ENCODE results near the gene RRP15. TPM values are rescaled to one million over a fixed set of nuclear protein-coding genes. Genes with fewer than 3 reads are reported as not detected.

The RRP15 gene
- total and polyA plus RNA-seq, 2 experiments from 2014 or later, result 19.8 to 86.5 TPM

GRCh38 chr1:218247339-218247738 lies 37.8 kb upstream of the RRP15 start:
- H4K20me1 ChIP-seq (replicated peaks; ENCODE audit: insufficient read depth), result no peaks in the 10 kb centered on the region

More at GRCh38 chr1:218247339-218247738, 37.8 kb upstream of the RRP15 start:
- Mint-ChIP-seq H3K27me3 (ENCODE audit: insufficient read depth, low read depth, poor library complexity) (no peaks in the 10 kb centered on the region), H3K36me3 (ENCODE audit: low read depth) (no peaks in the 10 kb centered on the region), H3K4me3 (no peak overlapping the region), H3K9me3 (no peaks in the 10 kb centered on the region), H3K27ac (no peak overlapping the region), H3K4me1 (peaks cover 3% of the 10 kb centered on the region; the same call in 1 of the 3 replicates)
- ATAC-seq (no peak), DNase-seq (ENCODE audit: low spot score) (no peak)
- TF ChIP-seq POLR2AphosphoS5 (IDR thresholded peaks at IDR 0.05; ENCODE audit: low read depth) (no peak), EZH2 (IDR thresholded peaks at IDR 0.05; ENCODE audit: low read depth, unreplicated experiment) (no peak), EZH2phosphoT487 (IDR thresholded peaks at IDR 0.05; ENCODE audit: unreplicated experiment) (no peak), ZNF331 (CRISPR knock-in tag; IDR thresholded peaks at IDR 0.05; ENCODE audit: low read depth) (no peak), CREB1 (CRISPR knock-in tag; IDR thresholded peaks at IDR 0.05; ENCODE audit: low read depth) (no peak), REST (IDR thresholded peaks at IDR 0.05; ENCODE audit: unreplicated experiment) (no peak), NANOG (IDR thresholded peaks at IDR 0.05; ENCODE audit: borderline replicate concordance) (no peak), STAT1 (IDR thresholded peaks at IDR 0.05; ENCODE audit: unreplicated experiment) (no peak), CTCF (conservative IDR thresholded peaks at IDR 0.05; ENCODE audit: low read depth in 2 of 2) (no peak), ZNF462 (CRISPR knock-in tag; IDR thresholded peaks at IDR 0.05) (no peak), JUNB (IDR thresholded peaks at IDR 0.05; ENCODE audit: unreplicated experiment) (no peak), ZNF114 (CRISPR knock-in tag; IDR thresholded peaks at IDR 0.05) (no peak), ETS1 (IDR thresholded peaks at IDR 0.05) (no peak)
- H3K4me1 ChIP-seq (ENCODE audit: insufficient read depth), result no peaks in the 10 kb centered on the region
- no peak overlapping the region for H3K4me3 ChIP-seq
- H3K36me3 ChIP-seq (ENCODE audit: insufficient read depth), result no peaks in the 10 kb centered on the region
- no peaks in the 10 kb centered on the region for H3K9me2 ChIP-seq (ENCODE audit: insufficient read depth)
- H3K4me2 ChIP-seq, result no peak overlapping the region
- H3F3A ChIP-seq (replicated peaks; ENCODE audit: low read depth), result no peaks in the 10 kb centered on the region
- no peak overlapping the region for H3K27ac ChIP-seq (ENCODE audit: low read depth)
- no peak overlapping the region for H2AFZ ChIP-seq
- no peaks in the 10 kb centered on the region for H3K79me2 ChIP-seq (replicated peaks; ENCODE audit: insufficient read depth)
- no peaks in the 10 kb centered on the region for H3K27me3 ChIP-seq (ENCODE audit: insufficient read depth)
